ENCODE results near the gene MRPL18.
"Not testable (repeated sequence)": the region's sequence is repeated elsewhere in the genome, so short reads cannot be mapped to it uniquely, and the experiment has no call there.

MRPL18 gene

DNA sequence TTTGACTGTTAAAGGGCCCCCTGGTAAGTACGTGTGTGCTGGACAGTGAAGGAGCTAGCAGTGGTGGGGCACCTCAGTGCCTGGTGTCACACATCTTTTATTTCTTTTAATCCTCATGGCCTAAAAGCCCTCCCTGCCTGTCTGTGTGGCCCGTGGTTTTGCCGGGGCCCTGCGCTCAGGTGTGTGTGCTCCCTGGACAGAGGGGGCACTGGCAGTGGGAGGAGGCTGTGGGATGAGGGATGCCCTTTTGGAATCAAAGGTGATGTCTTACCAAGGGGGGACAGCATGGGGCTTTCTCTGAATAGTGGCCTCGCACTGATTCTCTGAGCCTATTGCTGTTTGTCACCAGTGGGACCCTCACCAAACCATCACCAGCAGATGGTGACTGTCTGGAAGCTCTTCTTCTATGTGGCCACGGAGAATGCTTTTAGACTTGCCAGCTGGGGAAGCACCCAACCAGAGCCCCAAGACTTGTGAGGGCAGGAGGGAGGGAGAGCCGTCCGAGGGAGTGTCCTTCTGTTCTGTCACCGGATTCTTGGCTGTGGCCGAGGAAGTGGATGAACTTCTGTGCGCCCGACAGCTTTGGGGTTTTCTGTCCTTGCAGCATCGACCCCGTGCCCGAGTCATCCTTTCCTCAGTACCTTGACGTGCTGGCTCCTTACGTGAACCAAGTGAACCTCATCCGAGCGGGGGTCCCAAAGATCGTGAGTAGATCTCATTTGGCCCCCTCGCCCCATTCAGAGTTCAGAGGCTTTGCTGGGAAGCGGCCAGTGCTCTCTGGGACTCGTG is 27.9 kb downstream of the MRPL18 start:
- no peak for DNase-seq (ENCODE audit: low read depth)

DNA sequence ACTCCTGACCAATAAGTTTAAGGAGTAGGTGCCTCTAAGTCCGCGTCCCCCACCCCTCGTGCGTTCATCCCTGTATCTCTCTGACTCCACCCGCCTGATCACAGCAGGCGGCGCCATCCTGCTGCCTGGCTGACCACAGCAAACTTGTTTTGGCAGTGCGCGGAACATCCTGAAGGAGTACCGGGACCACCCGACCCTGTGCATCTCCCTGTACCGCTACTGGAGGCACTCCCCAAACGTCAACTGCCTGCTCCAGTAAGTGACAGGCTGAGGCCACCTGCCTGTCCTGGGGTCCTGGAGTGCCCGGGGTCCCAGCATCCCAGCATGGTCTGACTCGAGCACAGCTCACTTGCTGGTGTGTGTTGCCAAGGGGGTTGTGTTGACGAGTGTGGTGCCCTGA is 28.8 kb downstream of the MRPL18 start:
- no peak for DNase-seq (ENCODE audit: low read depth)

DNA sequence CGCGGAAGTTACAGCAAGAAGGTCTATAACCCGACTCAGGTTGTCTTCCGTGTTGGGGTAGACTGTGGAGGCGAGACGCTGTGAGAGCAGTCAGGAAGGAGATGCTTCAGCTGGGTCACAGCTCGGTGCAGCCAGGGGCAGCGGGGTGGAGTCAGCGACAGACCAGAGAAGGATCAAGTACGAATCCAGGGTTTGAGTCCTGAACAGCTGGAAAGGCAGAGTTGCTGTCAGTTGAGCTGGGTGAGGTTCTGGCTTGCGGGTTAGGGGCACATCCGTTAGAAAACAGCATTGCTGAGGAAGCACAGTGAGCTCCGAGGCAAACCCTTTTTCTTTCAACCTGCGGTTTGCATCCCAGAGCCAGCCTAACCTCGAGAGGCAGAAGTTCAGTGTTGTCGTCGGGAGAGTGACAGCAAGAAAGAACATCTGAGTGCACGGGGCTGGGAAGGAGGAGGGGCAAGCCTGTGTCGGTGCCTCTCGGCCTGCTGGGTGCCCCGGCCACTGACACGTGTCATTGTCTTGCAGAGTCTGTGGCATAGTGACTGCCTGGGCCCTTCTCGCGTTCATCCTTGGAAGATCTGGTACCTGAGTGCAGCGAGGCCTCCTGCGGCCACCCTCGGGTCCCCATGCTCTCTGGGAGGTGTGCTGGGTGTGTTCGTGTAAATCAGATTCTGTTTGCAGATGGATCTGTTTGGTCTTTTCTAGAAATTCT is 29.8 kb downstream of the MRPL18 start:
- peak; percentile 10 for DNase-seq (ENCODE audit: low read depth)

DNA sequence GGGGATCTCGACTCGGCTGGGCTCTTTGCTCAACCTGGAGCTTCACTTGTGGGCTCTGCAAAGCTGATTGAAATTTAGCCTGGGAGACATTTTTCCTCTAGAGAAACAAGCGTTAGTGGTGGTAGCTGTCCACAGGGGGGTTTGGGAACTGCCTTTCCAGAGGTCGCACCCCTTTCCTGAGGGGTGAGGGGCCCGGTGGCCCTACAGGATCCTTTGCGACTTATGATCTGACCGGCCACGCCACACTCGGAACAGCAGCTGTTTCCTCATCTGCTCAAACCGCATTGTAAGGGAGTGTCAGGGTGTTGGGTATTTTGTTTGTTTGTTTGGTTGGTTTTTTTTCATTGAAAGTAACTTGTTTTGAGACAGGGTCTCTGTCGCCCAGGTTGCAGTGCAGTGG is 30.9 kb downstream of the MRPL18 start:
- no peak for DNase-seq (ENCODE audit: low read depth)

DNA sequence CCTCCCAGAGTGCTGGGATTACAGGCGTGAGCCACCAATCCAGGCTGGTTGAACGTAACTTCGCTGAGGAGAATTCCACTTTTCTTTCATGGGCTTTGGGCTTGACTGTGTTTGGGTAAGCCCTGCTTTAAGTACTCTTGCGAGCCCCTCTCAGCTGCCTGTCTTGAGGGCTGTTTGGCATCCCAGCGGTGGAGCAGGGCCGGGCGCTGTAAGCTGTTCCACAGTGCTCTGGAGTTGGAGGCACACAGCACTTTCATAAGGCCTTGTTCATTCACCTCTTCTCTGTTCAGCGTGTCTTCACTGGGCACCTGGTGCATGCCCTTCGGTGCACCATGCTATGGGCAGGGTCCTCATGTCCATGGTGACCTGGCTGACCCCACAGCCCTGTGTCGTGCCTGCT is 31.5 kb downstream of the MRPL18 start:
- no peak for DNase-seq (ENCODE audit: low read depth)

DNA sequence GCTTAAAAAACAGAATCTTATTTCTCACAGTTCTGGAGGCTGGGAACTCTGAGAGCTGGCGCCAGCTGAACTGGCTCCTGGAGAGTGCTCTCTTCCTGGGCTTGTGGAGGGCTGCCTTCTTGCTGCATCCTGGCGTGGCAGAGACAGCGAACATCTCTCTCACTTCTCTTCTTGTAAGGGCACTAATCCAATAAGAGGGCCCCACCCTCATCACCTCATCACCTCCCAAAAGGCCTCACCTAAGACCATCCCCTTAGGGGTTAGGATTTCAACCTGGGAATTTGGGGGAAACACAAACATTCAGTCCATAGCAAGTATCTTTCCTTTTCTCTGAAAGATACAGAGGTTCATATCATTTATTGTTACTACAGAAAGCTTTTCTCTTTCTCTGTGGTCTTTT is 33.7 kb downstream of the MRPL18 start:
- DNase-seq (ENCODE audit: low read depth), result no peak

DNA sequence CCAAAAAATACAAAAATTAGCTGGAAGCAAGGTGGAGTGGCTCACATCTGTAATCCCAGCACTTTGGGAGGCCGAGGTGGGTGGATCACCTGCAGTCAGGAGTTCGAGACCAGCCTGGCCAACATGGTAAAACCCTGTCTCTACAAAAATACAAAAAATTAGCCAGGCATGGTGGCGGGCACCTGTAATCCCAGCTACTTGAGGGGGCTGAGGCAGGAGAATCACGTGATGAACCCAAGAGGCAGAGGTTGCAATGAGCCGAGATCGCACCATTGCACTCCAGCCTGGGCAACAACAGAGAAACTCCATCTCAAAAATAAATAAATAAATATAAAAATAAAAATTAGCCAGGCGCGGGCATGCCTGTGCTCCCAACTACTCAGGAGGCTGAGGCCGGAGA is 34.4 kb downstream of the MRPL18 start:
- not testable (repeated sequence) for DNase-seq (ENCODE audit: low read depth)

DNA sequence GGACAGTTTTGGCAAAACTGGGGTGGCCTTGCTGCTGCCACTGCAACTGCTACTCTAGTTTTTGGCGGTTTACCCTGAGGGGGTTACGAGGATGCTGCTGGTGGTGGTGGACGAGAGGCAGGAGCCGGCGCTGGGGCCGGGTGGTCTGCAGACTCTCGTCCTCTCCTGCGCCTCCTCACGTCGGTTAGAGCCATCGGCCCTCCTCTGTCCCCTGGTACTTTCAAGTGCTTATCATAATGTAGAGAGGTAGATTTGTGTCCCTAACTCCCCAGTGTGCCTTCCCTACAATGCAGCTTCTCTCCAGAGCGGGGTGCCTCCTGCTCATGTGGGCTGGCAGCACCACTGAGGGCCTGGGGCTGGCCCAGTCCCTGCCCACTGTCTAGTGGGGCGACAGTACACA is 35.7 kb downstream of the MRPL18 start:
- DNase-seq (ENCODE audit: low read depth), result no peak

DNA sequence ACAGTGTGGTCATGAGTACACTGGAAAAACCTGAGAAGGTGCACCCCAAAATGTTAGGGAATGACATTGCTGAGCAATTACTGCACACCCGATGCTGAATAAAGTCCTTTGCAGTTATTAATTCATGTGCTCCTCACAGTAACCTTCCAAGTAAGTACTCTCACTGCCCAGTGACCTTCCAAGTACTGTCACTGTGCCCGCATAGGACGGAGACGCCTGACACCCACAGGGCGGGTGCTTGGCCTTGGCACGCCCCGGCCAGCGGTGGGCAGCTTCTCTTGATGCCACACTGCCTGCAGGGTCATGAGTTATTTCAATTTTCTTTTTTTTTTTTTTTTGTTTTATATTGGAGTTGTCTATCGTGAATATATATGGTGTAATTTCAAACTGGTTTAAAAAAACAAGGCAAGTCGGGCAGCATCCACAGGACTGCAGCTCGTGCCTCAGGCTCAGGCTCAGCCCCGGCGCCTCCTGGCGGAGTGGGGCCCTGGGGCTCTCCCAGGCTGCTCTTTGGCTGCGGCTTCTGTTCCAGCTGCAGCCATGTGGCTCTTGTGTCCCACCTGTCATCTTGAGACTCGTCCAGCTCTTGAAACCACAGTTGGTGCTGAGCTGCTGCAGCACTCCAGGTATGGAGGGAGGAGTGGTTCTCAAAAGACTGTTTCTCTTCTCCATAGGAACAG is 36.8 kb downstream of the MRPL18 start:
- no peak for DNase-seq (ENCODE audit: low read depth)

DNA sequence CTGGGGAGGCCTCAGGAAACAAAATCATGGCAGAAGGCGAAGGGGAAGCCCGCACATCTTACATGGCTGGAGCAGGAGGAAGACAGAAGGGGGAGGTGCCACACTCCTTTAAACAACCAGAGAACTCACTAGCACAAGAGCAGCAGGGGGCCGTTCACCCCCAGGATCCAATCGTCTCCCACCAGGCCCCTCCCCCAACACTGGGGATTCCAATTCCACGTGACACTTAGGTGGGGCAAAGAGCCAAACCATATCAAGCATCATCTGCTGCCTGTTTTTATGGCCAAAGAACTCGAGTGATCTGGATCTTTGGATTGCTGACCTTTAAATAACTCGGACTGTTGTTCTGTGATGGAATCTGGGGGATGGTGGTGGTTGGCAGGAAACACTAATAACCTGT is 37.8 kb downstream of the MRPL18 start:
- DNase-seq (ENCODE audit: low read depth), result no peak

DNA sequence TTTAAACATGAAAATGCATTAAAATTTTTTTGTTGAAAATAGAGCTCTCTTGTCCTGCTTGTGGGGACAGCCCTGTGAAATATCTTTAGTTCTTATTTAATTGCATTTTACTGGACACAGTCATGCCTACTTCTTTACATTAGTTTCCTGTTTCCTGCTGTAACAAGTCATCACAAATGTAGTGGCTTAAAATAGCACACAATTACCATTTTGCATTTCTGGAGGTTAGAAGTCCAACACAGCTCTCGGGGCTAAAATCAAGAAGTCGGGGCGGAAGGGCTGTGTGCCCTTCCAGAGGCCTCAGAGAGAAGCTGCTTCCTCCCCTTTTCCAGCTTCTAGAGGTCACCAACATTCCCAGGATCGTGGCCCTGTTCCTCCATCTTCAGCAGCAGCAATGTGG is 39.3 kb downstream of the MRPL18 start:
- DNase-seq (ENCODE audit: low read depth), result no peak

DNA sequence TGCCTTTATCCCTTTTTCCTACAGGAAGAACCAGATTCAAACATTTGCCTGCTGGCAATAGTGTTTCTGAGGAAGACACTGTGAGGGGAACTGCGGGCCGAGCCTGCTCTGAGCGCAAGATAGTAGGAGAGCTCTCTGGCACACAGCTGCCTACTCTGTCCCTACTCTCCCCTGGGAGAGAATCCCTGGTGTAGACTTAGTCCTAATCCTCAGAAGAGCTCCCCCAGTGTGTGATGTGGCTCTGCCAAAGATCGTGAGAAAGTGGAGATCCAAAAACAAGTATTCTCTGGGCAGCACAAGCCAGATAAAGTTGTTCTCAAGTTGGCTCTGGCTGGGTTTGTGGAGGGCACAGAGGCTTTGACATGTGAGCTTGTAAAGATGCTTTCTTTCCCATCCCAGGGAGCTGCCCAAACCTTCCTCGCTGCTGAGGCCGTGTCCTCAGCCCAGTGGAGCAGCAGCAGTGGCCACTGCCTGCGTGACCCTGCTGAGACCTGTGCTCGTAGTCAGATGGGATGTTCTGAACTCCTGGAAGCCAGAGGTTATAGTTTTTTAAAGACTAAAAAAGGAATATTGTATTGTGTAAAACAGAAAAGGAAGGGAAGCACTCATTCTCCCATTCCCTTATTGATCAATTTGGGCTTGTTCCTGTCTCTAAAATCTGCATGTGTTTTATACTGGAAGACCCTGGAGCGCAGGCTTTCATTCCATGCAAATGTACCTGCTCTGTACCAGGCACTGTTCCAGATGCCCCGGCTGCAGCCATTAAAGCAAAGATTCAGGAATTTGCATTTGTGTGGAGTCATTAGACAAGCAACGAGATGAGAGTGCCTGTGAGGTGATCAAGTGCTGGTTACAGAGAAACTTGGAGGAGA is 40.5 kb downstream of the MRPL18 start:
- no peak for DNase-seq (ENCODE audit: low read depth)

DNA sequence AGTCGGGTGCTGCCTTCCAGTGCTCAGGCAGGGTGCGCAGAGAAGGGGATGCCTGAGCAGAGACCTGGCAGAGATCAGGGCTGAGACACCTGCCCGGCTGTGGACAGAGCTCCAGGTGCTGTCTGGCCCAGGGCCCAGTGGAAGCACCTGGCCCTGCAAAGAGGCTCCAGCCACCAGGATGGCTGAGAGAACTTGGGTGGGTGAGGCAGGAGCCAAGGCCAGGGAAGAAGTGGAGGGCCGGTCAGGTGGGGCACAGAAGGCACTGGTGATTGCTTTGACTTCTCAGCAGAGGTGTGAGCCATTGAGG is 41.1 kb downstream of the MRPL18 start:
- no peak for DNase-seq (ENCODE audit: low read depth)

DNA sequence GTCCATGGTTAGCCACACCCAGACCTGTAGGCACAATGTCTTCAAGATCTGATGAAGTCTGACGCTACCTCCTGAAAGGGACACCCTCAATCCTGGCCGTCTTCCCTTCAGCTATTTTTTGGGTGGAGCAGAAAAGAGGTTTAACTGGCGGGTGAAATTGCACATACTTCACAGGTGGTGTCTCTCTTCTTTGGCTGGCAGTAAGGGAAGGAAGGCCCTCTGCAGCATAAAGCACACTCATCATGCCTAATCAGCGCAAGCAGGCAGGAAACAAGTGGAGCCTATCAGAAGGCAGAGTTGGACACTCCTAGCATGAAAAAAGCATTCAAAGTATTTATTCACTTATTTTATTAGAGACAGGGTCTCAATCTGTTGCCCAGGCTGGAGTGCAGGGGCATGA is 42.7 kb downstream of the MRPL18 start:
- no peak for DNase-seq (ENCODE audit: low read depth)

DNA sequence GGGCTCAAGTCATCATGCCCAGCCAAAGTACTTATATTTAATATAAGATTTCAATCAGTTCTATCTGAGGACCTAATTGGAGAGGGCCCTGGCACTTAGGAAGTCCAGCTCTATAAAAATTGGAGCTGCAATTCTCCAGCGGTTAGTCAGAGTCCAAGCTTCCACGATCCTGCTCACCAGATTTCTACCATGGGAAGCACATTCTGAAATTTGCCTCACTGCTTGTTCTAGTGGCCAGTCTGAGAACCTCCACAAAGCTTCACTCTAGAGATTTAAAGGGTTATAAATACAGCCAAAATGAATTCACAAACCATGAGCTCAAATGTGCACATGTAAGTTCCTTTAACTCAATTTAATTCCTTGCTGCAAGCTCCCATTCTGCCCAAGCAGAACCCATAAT is 43.3 kb downstream of the MRPL18 start:
- DNase-seq (ENCODE audit: low read depth), result no peak

DNA sequence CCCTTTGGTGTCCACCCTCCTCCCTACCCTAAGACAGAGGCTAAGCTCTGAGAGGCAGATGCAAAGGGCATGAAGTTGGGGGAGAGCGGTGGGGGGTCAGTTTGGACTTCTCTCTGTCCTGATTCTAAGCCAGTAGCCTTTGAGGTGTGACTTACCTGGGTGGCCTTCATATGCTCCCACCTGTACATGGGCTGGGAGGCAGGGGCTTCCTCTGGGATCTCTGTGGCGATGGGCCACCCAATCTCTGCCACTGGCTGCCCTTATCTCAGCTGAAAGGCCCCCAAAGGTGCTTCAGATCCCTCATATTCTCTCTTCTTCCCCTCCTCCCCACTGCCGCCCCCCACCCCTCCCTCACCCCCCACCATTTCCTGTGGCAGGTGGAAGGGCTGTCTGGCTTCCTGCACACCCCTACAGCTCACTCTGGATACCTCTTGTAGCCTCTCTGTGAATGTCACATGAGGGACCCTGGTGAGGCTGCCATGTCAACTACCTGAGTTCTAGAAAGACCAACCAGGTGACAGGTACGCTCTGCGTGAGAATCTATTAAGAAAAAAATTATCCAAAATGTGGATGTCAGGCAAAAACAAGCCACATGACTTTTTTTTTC is 43.8 kb downstream of the MRPL18 start:
- no peak for DNase-seq (ENCODE audit: low read depth)

DNA sequence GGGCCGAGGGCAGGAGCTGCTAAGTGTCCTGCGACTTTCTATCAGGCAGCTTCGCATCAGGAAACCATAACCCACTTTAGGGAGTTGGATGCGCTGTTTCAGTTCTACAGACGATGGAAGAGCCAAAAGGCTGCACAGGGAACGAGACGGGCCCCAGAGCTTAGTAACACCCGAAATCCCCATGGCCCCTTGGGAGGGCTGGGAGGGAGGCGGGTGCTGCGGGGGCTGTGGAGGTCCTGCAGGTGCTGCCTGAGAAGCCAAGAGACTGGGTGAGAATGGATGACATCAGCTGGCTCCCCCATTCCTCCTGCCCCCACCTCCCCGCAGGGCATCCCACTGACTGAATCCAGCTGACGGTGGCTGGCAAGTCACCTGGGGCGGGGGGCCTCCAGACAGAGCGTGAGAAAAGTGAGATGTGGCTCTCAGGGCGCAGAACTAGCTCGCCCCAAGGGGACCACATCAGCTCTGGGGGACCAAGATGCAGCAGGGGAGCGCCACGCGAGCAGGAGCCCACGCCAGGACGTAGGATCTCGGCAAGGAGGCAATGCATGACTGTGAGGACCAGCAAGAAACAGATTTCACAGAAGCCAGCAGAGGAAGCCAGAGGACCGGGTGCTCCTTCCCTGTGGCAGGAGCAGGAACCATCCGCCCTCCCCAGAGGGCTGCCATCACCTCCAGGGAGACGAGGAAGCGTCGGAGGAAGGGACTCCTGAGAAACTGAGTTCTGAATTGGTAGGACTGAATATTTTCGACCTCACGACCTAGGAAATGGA is 46.6 kb downstream of the MRPL18 start:
- no peak for DNase-seq (ENCODE audit: low read depth)

DNA sequence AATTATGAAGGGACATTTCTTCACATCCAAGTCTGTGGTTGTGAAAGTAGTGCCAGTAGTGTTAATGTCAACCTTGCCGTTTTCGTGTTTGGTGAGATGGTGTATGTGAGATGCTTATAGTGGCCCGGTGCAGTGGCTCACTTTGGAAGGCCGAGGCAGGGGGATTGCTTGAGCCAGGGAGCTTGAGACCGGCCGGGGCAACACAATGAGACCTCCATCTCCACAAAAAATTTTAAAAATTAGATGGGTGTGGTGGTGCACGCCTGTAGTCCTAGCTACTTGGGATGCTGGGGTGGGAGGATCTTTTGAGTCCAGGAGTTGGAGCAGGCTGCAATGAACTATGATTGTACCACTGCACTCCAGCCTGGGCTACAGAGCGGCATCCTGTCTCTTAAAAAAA is 47.2 kb downstream of the MRPL18 start:
- DNase-seq (ENCODE audit: low read depth), result no peak

DNA sequence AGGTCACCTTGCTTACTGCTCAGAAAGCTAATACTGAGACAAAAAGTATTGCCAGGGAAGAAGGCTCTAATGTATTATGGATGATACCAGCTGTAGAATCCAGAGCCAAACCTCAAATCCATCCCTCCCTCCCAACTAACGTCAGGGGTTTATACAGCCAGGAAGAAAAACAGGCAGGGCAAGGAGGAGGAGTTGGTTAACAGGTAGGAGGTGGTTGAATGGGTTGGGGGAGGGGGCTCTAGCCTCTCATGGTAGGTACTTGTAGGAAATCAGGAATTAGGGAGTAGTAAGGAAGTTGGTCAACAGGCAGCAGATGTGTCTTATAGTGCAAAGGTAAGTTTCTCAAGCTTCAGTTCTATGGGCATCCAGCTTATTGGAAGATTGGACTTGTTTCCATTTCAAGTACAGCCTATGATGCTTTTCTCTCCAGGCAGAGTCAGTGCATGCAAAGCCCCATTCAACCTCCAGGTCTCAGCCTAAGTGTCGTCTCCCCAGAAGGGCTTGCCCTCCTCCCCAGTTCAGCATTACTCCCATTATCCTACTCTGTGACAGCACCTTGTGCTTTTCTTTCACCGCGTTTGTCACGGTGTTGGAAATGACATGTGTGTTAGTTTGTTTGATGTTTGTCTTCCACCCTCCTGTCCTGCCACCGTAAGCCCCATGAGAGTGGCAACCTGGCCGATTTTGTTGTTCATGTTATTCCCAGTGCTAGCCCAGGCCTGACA is 47.9 kb downstream of the MRPL18 start:
- no peak for DNase-seq (ENCODE audit: low read depth)

DNA sequence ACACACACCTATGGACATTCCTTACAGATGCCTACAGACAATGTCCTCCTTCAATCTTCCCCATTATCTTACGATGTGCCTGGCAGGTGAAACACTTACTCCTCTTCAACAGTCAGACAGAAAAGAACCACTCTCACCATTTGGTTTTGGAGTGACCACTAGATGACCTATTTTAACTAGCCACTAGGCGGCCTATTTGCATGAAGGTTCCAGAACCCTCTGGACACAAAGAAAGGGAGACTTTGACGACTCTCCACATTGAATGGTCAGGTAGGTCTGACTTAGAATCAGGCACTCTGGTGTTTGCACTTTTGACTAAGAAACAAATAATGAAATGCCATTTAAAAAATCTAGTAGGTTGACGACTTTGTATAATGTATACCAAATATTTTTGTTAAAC is 51.8 kb downstream of the MRPL18 start:
- DNase-seq (ENCODE audit: low read depth), result no peak

Measured in activated T-cell treated with anti-CD3 and anti-CD28 coated beads for 48 hours (primary cell).